Cardiac muscle cell (in vitro differentiated cells and primary cell): ENCODE data around the gene GRPEL1. TPM values are rescaled to one million over a fixed set of nuclear protein-coding genes. Genes with fewer than 3 reads are reported as not detected.

Source experiments
- DNase-seq, 2 donors: peaks; one replicate each; pipeline versions ENCODE4 v3.0.0 to v3.0.0-alpha.2; 2010 to 2017; ENCODE audit warnings: low read depth in 1 of 2, low spot score in 1 of 2
- H3K27ac ChIP-seq: fragments of 200-600 bp; sonication (generic); 2 replicates; pipeline ENCODE4 v1.5.1; 2016
- H3K27me3 ChIP-seq: fragments of 200-600 bp; sonication (generic); 2 replicates; pipeline ENCODE4 v1.6.0; 2016; ENCODE audit warnings: control low read depth
- H3K36me3 ChIP-seq: fragments of 200-600 bp; sonication (generic); 2 replicates; pipeline ENCODE4 v1.5.1; 2016; ENCODE audit warnings: control low read depth
- H3K4me1 ChIP-seq: fragments of 200-600 bp; sonication (generic); 2 replicates; pipeline ENCODE4 v1.8.1; 2017; ENCODE audit warnings: low read depth, mild to moderate bottlenecking, mixed run types
- H3K4me3 ChIP-seq: fragments of 200-600 bp; sonication (generic); 2 replicates; pipeline ENCODE4 v1.5.1; 2016; ENCODE audit warnings: mild to moderate bottlenecking
- H3K9me3 ChIP-seq: fragments of 200-600 bp; sonication (generic); 2 replicates; pipeline ENCODE4 v1.5.1; 2017; ENCODE audit warnings: low read depth, mild to moderate bottlenecking, control low read depth
- polyA plus RNA-seq: library from polyadenylated mRNA; unstranded; fragments of >200 nt; fragmentation: Nextera tagmentation; extraction: Ambion mirVana; gene quantifications from 2 replicates; pipeline ENCODE4 v1.2.1, GENCODE V29; 2016
- total RNA-seq: library from RNA; depleted of rRNA; stranded (reverse); fragments of >200 nt; gene quantifications from 2 replicates; pipeline ENCODE4 v1.2.3, GENCODE V29; 2016
- TF ChIP-seq, protein P1 (sequence below): IDR thresholded peaks from 2 replicates; pipeline ENCODE4 v1.5.1; 2012; ENCODE audit warnings: low read depth, mild to moderate bottlenecking, low read length

GRPEL1 gene
- total and polyA plus RNA-seq, 2 experiments from 2014 or later = 21.2 to 57.8 TPM

DNA sequence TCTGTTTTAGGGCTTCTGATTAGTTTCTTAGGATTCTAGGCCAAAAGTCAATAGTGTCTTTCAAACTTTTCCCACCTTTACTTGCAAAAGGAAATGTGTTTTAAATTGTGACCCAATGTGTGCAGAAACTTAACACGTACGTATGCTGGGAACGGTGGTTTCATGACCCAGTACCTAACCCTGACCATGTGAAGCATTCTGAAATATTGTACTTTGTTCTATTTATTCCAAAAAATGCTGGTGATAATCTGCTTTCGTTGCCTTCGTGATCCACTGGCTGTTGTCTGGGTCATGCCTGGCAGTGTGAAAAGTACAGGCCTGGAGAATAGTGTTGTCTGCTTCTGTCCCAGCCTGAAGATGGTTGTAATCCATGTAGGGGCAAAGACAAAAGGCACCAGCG, 51.4 kb downstream of the GRPEL1 start:
- Histone ChIP-seq H3K27me3 (no peaks in the 10 kb centered on the region), H3K27ac (no peak overlapping the region), H3K9me3 (no peaks in the 10 kb centered on the region), H3K4me3 (no peak overlapping the region), H3K36me3 (peaks cover 17% of the 10 kb centered on the region), H3K4me1 (peaks cover 3% of the 10 kb centered on the region)
- TF ChIP-seq, protein P1, sequence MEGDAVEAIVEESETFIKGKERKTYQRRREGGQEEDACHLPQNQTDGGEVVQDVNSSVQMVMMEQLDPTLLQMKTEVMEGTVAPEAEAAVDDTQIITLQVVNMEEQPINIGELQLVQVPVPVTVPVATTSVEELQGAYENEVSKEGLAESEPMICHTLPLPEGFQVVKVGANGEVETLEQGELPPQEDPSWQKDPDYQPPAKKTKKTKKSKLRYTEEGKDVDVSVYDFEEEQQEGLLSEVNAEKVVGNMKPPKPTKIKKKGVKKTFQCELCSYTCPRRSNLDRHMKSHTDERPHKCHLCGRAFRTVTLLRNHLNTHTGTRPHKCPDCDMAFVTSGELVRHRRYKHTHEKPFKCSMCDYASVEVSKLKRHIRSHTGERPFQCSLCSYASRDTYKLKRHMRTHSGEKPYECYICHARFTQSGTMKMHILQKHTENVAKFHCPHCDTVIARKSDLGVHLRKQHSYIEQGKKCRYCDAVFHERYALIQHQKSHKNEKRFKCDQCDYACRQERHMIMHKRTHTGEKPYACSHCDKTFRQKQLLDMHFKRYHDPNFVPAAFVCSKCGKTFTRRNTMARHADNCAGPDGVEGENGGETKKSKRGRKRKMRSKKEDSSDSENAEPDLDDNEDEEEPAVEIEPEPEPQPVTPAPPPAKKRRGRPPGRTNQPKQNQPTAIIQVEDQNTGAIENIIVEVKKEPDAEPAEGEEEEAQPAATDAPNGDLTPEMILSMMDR = no peak
- DNase-seq = no peak

DNA sequence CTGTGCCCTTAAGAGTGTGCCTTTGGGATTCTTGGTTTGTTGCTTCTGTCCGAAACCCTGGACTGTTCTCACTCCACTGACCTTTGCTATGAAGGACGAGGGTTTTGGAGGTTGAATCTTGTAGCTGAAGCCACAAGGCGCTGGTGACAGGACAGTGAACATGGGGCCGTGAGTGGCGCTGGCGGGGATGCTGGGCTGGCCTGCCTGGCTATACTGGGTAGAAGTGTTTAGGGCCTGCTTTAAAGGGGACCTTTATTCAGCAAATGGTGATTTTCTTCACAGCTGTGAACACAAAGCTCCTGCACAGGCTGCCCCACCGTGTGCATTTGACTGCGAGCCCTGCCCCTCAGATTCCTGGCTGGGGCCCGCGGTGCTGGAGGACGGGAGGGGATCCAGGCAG, 51.8 kb downstream of the GRPEL1 start:
- no peak overlapping the region for H3K4me3 ChIP-seq
- no peak for DNase-seq
- TF ChIP-seq, protein P1 = no peak
- H3K27ac ChIP-seq = peak overlapping the region; percentile 65
- H3K4me1 ChIP-seq = peaks cover 3% of the 10 kb centered on the region
- H3K9me3 ChIP-seq = no peaks in the 10 kb centered on the region
- H3K27me3 ChIP-seq = no peaks in the 10 kb centered on the region
- peaks cover 17% of the 10 kb centered on the region for H3K36me3 ChIP-seq

DNA sequence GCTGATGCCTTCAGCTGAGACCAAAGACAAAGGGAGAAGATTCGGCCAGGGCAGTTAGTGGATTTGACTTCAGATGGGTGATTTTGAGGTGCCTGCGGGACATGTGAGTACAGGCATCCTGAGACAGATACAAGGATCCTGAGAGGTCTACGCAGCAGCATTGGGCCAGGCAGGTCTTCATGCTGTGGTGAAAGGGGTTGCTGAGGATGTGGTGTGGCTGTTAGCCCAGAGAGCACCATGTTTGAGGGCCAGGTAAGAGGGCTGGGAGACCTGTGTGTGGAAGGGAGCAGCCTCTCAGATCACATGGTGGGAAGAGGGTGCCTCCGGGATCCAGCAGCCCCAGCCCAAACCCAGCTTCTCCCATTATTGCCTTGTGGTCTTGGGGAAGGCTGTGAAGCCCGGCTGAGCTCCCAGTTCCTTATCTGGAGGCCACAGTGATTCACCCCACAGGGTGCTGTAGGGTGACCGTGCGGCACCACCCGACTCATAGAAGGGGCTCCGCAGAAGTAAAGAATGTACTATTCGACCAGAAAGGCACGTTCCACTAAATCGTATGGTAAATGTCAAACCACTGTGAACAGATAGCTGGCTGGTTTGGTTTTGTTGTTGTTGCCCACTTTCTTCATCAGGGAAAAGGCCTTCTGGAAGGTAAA, 52.4 kb downstream of the GRPEL1 start:
- Histone ChIP-seq H3K4me3 (no peak overlapping the region), H3K9me3 (no peaks in the 10 kb centered on the region), H3K27me3 (no peaks in the 10 kb centered on the region), H3K27ac (peak overlapping the region; percentile 65), H3K36me3 (peaks cover 17% of the 10 kb centered on the region), H3K4me1 (peaks cover 3% of the 10 kb centered on the region)
- TF ChIP-seq, protein P1 = no peak
- DNase-seq = peak in 1 of 2 donors; percentile 66

DNA sequence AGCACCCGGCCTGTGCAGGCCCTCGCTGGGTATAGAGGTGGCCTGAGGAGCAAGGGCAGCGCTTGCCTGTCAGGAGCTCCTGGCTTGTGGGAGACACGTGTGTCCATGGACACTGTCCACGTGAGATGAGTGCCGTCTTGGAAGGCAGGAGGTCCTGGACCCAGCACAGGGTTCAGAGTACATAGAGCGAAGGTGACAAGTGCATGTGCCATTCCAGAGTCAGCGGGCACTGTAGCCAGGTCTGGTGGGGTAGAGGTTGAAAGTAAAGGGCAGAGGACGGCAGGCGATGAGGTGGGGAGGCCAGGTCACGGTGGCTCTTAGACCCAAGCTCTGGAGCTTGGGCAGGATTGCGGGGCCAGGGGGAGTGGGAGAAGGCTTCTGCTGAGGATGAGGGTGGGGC, 53.0 kb downstream of the GRPEL1 start:
- TF ChIP-seq, protein P1 = no peak
- no peak for DNase-seq
- Histone ChIP-seq H3K36me3 (peaks cover 17% of the 10 kb centered on the region), H3K4me3 (no peak overlapping the region), H3K27me3 (no peaks in the 10 kb centered on the region), H3K27ac (no peak overlapping the region), H3K4me1 (no peaks in the 10 kb centered on the region), H3K9me3 (no peaks in the 10 kb centered on the region)

DNA sequence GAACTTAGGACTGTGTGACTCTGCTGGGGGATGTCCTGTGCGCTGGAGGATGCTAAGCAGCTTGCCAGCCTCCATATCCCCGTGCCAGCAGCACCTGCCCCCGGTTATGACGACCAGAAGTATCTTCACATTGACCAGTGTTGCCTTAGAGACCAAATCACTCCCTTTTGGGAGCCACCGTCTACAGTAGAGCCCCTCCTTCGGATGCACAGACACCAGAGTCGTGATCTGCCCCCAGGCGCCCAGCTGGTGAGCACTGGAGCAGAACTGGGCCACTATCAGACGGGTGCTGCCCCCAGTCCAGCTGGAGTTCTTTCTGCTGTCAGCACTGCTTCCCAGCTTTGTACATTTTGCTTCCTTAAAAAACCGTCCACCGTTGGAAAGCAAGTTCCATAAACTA, 54.7 kb downstream of the GRPEL1 start:
- H3K9me3 ChIP-seq = no peaks in the 10 kb centered on the region
- H3K27me3 ChIP-seq = no peaks in the 10 kb centered on the region
- TF ChIP-seq, protein P1 = no peak
- H3K4me1 ChIP-seq = no peaks in the 10 kb centered on the region
- H3K27ac ChIP-seq = no peak overlapping the region
- no peak for DNase-seq
- H3K36me3 ChIP-seq = peaks cover 20% of the 10 kb centered on the region
- no peak overlapping the region for H3K4me3 ChIP-seq
